ENCODE measurements around the gene CDKL5. TPM values are rescaled to one million over a fixed set of nuclear protein-coding genes. Genes with fewer than 3 reads are reported as not detected.

CDKL5 gene
- total RNA-seq, 1 experiment from 2014 or later: 0.82 TPM

GRCh38 chrX:18465051-18465450 lies 39.6 kb downstream of the CDKL5 start:
- H3K79me2 ChIP-seq (ENCODE audit: low read length): no peaks in the 10 kb centered on the region

DNA sequence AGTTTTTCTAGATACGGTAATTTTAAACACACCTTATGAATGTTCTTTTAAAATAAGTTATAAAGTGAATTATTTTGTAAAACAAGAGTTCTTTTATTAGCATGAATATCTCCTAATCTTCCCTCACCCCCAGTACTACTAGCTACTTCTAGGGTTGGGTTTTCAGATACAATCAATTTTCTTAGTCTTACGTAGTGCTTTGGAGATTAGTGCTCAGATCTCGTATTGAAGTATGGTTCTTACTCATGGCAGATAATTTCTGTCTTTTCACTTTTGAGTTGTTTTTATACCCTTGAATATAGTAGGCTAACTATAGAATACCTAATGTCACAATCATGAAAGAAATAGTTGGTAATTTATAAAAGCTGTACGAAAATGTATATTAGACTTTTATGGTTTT lies 43.2 kb downstream of the CDKL5 start:
- Histone ChIP-seq H2AFZ (ENCODE audit: low read length) (no peak overlapping the region), H3K9me3 (ENCODE audit: low read length) (no peaks in the 10 kb centered on the region), H3K27me3 (ENCODE audit: low read length) (no peaks in the 10 kb centered on the region), H3K4me2 (ENCODE audit: low read depth, low read length, poor library complexity, severe bottlenecking) (no peak overlapping the region), H4K20me1 (ENCODE audit: insufficient read depth, low read depth, low read length) (no peaks in the 10 kb centered on the region), H3K9me2 (replicated peaks; ENCODE audit: insufficient read depth, low read length) (no peaks in the 10 kb centered on the region), H3K9ac (ENCODE audit: low read length) (no peak overlapping the region), H3K4me3 (ENCODE audit: low read length) (no peak overlapping the region), H3K36me3 (ENCODE audit: insufficient read depth, low read length) (no peaks in the 10 kb centered on the region), H3K27ac (ENCODE audit: low read length) (no peak overlapping the region), H3K79me2 (ENCODE audit: low read length) (no peaks in the 10 kb centered on the region), H3K4me1 (ENCODE audit: low read length) (no peaks in the 10 kb centered on the region)
- no peak for DNase-seq

More at GRCh38 chrX:18465051-18465450, 39.6 kb downstream of the CDKL5 start:
- H3K36me3 ChIP-seq (ENCODE audit: insufficient read depth, low read length): no peaks in the 10 kb centered on the region
- no peaks in the 10 kb centered on the region for H3K9me2 ChIP-seq (replicated peaks; ENCODE audit: insufficient read depth, low read length)
- H2AFZ ChIP-seq (ENCODE audit: low read length): no peak overlapping the region
- H3K27me3 ChIP-seq (ENCODE audit: low read length): no peaks in the 10 kb centered on the region
- H3K4me3 ChIP-seq (ENCODE audit: low read length): no peak overlapping the region
- no peak overlapping the region for H3K27ac ChIP-seq (ENCODE audit: low read length)
- no peaks in the 10 kb centered on the region for H3K4me1 ChIP-seq (ENCODE audit: low read length)
- no peaks in the 10 kb centered on the region for H4K20me1 ChIP-seq (ENCODE audit: insufficient read depth, low read depth, low read length)
- no peak overlapping the region for H3K4me2 ChIP-seq (ENCODE audit: low read depth, low read length, poor library complexity, severe bottlenecking)
- DNase-seq: no peak
- H3K9ac ChIP-seq (ENCODE audit: low read length): no peak overlapping the region
- H3K9me3 ChIP-seq (ENCODE audit: low read length): no peaks in the 10 kb centered on the region

GRCh38 chrX:18471296-18471695 lies 45.9 kb downstream of the CDKL5 start:
- Histone ChIP-seq H3K9me2 (replicated peaks; ENCODE audit: insufficient read depth, low read length) (no peaks in the 10 kb centered on the region), H3K36me3 (ENCODE audit: insufficient read depth, low read length) (no peaks in the 10 kb centered on the region)

DNA sequence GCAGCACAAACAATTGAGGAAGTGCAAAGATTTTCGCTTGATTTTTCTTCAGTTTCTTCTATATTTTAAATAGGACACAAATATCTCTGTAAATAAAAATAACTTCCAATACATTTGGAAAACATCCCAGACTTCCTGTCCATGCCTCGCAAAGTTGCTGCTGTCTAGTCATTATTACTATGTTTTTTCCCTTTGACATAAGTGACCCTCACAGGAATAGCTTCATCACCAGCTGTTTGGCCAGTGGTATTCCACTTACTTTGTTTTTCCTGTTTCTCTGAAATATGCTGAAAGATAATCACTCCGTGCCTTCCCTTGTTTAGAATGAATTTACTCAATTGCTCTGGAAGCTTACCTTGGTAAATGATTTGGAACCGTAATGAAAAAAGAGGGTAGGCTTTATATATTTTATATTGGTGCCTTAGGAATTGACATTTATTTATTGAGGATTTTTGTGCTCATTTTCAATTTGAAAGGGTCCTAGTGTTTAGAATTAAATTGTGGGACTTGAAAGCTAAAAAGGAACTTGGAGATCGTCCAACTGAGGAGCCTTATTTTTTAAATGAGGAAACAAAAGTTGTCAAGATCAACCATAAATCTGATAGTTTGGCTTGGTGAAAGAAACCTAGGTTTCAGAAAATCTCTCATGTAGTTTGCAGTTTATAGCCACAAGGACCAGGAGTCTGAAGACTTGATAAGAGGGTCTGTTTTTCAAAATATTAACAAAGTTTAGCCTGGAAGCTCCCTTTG lies 65.6 kb downstream of the CDKL5 start:
- Histone ChIP-seq H3K9me2 (replicated peaks; ENCODE audit: insufficient read depth, low read length) (no peaks in the 10 kb centered on the region), H3K4me2 (ENCODE audit: low read depth, low read length, poor library complexity, severe bottlenecking) (no peak overlapping the region), H3K27ac (ENCODE audit: low read length) (no peak overlapping the region), H3K9me3 (ENCODE audit: low read length) (no peaks in the 10 kb centered on the region), H3K79me2 (ENCODE audit: low read length) (no peaks in the 10 kb centered on the region), H4K20me1 (ENCODE audit: insufficient read depth, low read depth, low read length) (no peaks in the 10 kb centered on the region), H2AFZ (ENCODE audit: low read length) (no peak overlapping the region), H3K27me3 (ENCODE audit: low read length) (no peaks in the 10 kb centered on the region), H3K9ac (ENCODE audit: low read length) (no peak overlapping the region), H3K4me1 (ENCODE audit: low read length) (no peaks in the 10 kb centered on the region), H3K4me3 (ENCODE audit: low read length) (no peak overlapping the region), H3K36me3 (ENCODE audit: insufficient read depth, low read length) (no peaks in the 10 kb centered on the region)
- no peak for DNase-seq

More at GRCh38 chrX:18471296-18471695, 45.9 kb downstream of the CDKL5 start:
- H4K20me1 ChIP-seq (ENCODE audit: insufficient read depth, low read depth, low read length): no peaks in the 10 kb centered on the region
- no peaks in the 10 kb centered on the region for H3K4me1 ChIP-seq (ENCODE audit: low read length)
- H3K27ac ChIP-seq (ENCODE audit: low read length): no peak overlapping the region
- H3K4me2 ChIP-seq (ENCODE audit: low read depth, low read length, poor library complexity, severe bottlenecking): no peak overlapping the region
- H3K4me3 ChIP-seq (ENCODE audit: low read length): no peak overlapping the region
- no peaks in the 10 kb centered on the region for H3K79me2 ChIP-seq (ENCODE audit: low read length)
- no peaks in the 10 kb centered on the region for H3K27me3 ChIP-seq (ENCODE audit: low read length)
- no peak for DNase-seq
- no peak overlapping the region for H3K9ac ChIP-seq (ENCODE audit: low read length)
- no peaks in the 10 kb centered on the region for H3K9me3 ChIP-seq (ENCODE audit: low read length)
- H2AFZ ChIP-seq (ENCODE audit: low read length): no peak overlapping the region

- H2AFZ ChIP-seq (ENCODE audit: low read length): no peak overlapping the region
- H3K9ac ChIP-seq (ENCODE audit: low read length): no peak overlapping the region
- H3K27me3 ChIP-seq (ENCODE audit: low read length): no peaks in the 10 kb centered on the region
- no peak for DNase-seq
- H3K27ac ChIP-seq (ENCODE audit: low read length): no peak overlapping the region
- no peak overlapping the region for H3K4me3 ChIP-seq (ENCODE audit: low read length)
- no peaks in the 10 kb centered on the region for H3K79me2 ChIP-seq (ENCODE audit: low read length)
- no peaks in the 10 kb centered on the region for H3K4me1 ChIP-seq (ENCODE audit: low read length)
- H4K20me1 ChIP-seq (ENCODE audit: insufficient read depth, low read depth, low read length): no peaks in the 10 kb centered on the region
- H3K4me2 ChIP-seq (ENCODE audit: low read depth, low read length, poor library complexity, severe bottlenecking): no peak overlapping the region
- no peaks in the 10 kb centered on the region for H3K9me2 ChIP-seq (replicated peaks; ENCODE audit: insufficient read depth, low read length)
- no peaks in the 10 kb centered on the region for H3K9me3 ChIP-seq (ENCODE audit: low read length)
- H3K36me3 ChIP-seq (ENCODE audit: insufficient read depth, low read length): no peaks in the 10 kb centered on the region
Measured at GRCh38 chrX:18491587-18492340, 66.4 kb downstream of the CDKL5 start.

DNA sequence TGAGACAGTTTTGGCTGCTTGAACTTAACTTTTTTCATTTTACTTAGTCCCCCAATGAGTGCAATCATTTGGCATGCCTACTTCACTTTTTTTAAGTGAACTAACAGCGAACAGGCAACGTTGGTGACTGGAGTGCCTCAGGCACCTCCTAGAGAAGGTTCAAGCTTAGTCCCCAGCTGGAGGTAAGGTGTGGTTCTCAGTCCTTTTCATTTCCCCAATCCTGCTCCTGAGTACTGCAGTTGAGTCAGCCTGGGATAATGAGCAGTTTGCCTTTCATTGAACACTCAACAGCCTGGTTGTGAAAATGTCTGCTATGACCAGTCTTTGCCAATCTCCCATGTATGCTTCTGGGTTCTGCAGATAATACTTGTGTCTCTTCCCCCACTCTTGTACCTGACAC lies 109.5 kb downstream of the CDKL5 start:
- Histone ChIP-seq H3K79me2 (ENCODE audit: low read length) (no peaks in the 10 kb centered on the region), H3K27ac (ENCODE audit: low read length) (no peak overlapping the region), H3K9me3 (ENCODE audit: low read length) (no peaks in the 10 kb centered on the region), H3K4me1 (ENCODE audit: low read length) (no peaks in the 10 kb centered on the region), H3K4me3 (ENCODE audit: low read length) (no peak overlapping the region), H4K20me1 (ENCODE audit: insufficient read depth, low read depth, low read length) (no peaks in the 10 kb centered on the region), H3K9me2 (replicated peaks; ENCODE audit: insufficient read depth, low read length) (no peaks in the 10 kb centered on the region), H2AFZ (ENCODE audit: low read length) (no peak overlapping the region), H3K9ac (ENCODE audit: low read length) (no peak overlapping the region), H3K27me3 (ENCODE audit: low read length) (no peaks in the 10 kb centered on the region), H3K4me2 (ENCODE audit: low read depth, low read length, poor library complexity, severe bottlenecking) (no peak overlapping the region), H3K36me3 (ENCODE audit: insufficient read depth, low read length) (no peaks in the 10 kb centered on the region)
- DNase-seq: no peak

DNA sequence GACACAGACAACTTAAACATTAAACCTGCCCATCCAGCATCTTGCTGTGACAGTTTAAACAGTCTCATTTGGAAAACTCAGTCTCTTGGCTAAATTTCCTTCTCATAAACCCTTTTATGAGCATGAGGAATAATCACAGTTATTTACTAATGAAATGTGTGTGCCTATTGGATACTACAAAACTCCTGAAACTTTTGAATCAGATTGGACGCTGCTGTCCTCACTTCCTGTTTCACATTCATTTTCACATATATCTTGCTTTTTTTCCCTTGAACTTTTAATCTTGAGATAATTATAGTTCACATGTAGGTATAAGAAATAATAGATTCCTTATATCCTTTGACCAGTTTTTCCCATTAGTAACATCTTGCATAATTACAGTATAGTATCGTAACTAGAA lies 111.7 kb downstream of the CDKL5 start:
- H3K27ac ChIP-seq (ENCODE audit: low read length): no peak overlapping the region
- no peaks in the 10 kb centered on the region for H3K27me3 ChIP-seq (ENCODE audit: low read length)
- no peaks in the 10 kb centered on the region for H3K79me2 ChIP-seq (ENCODE audit: low read length)
- no peaks in the 10 kb centered on the region for H4K20me1 ChIP-seq (ENCODE audit: insufficient read depth, low read depth, low read length)
- H2AFZ ChIP-seq (ENCODE audit: low read length): no peak overlapping the region
- H3K9me3 ChIP-seq (ENCODE audit: low read length): no peaks in the 10 kb centered on the region
- no peaks in the 10 kb centered on the region for H3K9me2 ChIP-seq (replicated peaks; ENCODE audit: insufficient read depth, low read length)
- H3K4me3 ChIP-seq (ENCODE audit: low read length): no peak overlapping the region
- no peaks in the 10 kb centered on the region for H3K36me3 ChIP-seq (ENCODE audit: insufficient read depth, low read length)
- H3K4me2 ChIP-seq (ENCODE audit: low read depth, low read length, poor library complexity, severe bottlenecking): no peak overlapping the region
- no peaks in the 10 kb centered on the region for H3K4me1 ChIP-seq (ENCODE audit: low read length)
- DNase-seq: no peak
- no peak overlapping the region for H3K9ac ChIP-seq (ENCODE audit: low read length)

DNA sequence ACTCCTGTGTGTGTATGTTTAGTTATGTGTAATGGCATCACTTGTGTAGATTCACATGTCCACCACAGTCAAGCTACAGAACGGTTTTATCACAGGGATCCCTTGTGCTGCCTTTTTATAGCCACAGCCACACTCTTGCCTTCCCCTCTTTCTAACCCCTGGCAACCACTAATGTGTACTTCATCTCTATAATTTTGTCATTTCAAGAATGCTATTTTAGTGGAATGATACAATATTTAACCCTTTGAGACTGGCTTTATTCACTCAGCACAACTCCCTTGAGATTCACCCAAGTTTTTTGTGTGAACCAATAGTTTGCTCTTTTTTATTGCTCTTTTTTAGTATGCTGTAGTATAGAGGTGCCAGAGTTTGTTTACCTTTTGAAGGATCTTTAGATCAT lies 112.1 kb downstream of the CDKL5 start:
- Histone ChIP-seq H3K4me1 (ENCODE audit: low read length) (no peaks in the 10 kb centered on the region), H3K27me3 (ENCODE audit: low read length) (no peaks in the 10 kb centered on the region), H3K9me3 (ENCODE audit: low read length) (no peaks in the 10 kb centered on the region), H3K79me2 (ENCODE audit: low read length) (no peaks in the 10 kb centered on the region), H3K4me2 (ENCODE audit: low read depth, low read length, poor library complexity, severe bottlenecking) (no peak overlapping the region), H2AFZ (ENCODE audit: low read length) (no peak overlapping the region), H4K20me1 (ENCODE audit: insufficient read depth, low read depth, low read length) (no peaks in the 10 kb centered on the region), H3K27ac (ENCODE audit: low read length) (no peak overlapping the region), H3K9me2 (replicated peaks; ENCODE audit: insufficient read depth, low read length) (no peaks in the 10 kb centered on the region), H3K9ac (ENCODE audit: low read length) (no peak overlapping the region), H3K36me3 (ENCODE audit: insufficient read depth, low read length) (no peaks in the 10 kb centered on the region), H3K4me3 (ENCODE audit: low read length) (no peak overlapping the region)
- DNase-seq: no peak
